Measurements from ENCODE around the gene HELZ.
A peak's percentile ranks its signal among the peaks of the same experiment; 100 is the strongest.
"Not testable (repeated sequence)": the region's sequence is repeated elsewhere in the genome, so short reads cannot be mapped to it uniquely, and the experiment has no call there.

Gene HELZ

DNA sequence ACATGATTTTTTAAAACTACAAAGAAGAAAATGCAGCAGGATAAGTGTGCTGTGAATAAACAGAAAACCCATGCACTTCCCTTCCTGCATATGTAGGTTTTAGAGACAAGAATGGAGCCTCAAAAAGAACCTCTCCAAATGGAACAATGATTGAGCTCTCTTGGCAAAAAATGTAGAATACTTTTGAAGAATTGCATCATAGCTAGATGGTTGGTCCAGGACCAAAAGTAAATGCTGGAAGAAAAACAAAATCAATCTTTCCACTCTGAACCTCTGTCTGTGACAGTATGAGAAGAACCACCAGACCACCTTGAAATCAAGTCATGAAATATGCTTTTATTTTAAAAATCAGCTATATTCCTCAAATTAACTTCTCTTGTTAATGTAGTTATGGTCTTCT is 17.5 kb downstream of the HELZ start:
- no peak for DNase-seq (ENCODE audit: low spot score)

DNA sequence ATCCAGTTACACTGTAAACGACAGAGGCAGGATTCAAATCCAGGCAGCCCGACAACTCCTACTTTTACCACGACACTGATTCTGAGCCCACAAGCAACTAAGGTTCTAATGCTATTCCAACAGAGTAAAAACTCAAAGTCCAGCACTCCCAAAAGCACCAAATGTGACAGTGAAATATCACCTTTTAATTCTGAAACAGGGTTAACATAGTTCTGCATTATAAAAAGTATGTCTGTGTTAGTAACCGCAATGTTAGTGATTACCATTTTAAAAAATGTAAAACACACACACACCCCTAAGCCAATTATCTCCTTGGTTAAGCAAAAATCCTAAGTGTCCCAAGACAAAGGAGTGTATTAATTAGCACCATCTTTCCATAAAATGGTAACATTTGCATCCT is 19.7 kb downstream of the HELZ start:
- no peak for DNase-seq (ENCODE audit: low spot score)

DNA sequence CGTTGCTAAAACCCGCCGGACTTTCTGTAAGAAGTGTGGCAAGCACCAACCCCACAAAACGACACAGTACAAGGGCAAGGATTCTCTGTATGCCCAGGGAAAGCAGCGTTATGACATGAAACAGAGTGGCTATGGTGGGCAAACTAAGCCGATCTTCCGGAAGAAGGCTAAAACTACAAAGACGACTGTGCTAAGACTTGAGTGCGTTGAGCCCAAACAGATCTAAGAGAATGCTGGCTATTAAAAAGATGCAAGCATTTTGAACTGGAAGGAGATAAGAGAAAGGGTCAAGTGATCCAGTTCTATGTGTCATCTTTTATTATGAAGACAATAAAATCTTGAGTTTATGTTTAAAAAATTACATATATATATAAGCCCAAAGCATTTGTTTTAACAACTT is 20.3 kb downstream of the HELZ start:
- DNase-seq (ENCODE audit: low spot score) = no peak

- peak; percentile 56 for DNase-seq (ENCODE audit: low spot score)
These were observed 21.1 kb downstream of the HELZ start for GRCh38 chr17:67223924-67224323.

DNA sequence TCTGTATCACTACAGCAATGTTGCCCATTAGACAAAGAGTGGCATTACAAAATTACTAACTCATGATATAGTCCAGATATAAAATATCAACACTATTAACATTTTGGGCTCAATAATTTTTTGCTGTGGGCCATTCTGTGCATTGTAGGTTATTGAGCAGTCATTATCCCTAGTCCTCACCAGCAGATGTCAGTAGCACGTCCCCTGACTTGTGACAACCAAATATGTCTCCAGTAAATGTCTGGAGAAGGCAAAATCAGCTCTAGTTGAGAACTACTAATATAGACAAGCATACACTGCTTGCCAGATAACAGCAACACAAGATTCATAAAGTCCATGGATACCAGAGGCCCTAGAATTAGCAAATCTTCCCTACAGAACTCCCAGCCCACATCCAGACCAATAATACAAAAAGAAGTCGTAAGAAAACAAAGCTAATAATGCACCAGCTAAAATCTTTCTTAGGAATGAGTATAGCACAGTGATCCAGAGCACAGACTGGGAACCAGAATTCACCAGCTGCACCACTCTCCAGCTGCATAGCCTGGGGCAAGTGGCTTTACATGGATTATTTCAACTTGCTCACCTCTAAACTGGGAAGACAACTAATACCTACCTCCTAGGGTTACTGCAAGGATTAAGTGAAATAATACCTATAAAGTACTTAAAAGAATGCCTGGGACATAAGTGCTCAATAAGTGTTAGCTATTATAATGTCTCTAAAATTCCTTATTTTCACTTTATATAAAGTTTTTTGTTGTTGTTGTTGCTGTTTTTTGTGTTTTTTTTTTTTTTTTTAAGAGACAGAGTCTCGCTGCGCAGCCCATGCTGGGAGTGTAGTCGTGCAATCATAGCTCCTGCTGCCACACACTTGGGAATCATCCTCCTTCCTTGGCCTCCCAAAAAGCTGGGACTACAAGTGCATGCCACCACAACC is 23.7 kb downstream of the HELZ start:
- DNase-seq (ENCODE audit: low spot score) = peak; percentile 71

GRCh38 chr17:67218385-67218950 is 26.5 kb downstream of the HELZ start:
- no peak for DNase-seq (ENCODE audit: low spot score)

DNA sequence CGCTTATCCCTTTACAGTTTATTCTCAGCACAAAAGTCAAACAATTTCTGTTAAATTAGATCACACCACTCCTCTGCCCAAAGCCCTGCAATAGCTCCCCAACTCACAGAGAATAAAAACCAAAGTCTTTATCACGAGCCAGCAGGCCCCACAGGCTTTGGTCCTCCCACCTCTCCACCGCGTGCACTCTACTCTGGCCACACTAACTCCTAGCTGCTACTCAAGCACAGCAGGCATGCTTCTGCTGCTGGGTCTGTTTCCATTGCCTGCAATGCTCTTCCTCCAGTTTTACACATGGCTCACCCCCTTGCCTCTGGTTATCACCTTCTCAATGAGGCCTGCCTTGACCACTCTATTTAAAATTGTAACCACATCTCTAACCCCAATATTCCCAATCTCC is 27.6 kb downstream of the HELZ start:
- DNase-seq (ENCODE audit: low spot score) = no peak

GRCh38 chr17:67216578-67217320 is 28.2 kb downstream of the HELZ start:
- no peak for DNase-seq (ENCODE audit: low spot score)

DNA sequence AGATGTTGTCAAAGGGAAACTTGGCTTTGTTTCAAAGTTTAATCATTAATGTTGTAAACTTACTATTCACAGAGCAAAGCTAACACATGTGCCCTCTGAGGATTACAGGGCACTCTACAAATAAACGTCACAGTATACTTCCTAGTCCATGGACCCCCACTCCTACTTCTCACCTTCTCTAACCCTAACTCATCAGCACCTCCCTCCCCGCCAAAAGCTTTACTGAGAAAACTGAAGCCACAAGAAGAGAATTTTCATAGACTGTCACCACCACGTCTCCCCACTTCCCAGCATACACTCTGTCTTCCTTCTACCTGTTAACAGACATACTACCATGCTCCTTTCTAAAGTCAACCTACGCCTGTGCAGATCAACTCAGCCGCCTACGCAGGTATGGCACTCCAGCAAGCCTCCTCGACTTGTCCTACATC is 29.0 kb downstream of the HELZ start:
- no peak for DNase-seq (ENCODE audit: low spot score)

- DNase-seq (ENCODE audit: low spot score) = no peak
These were observed 32.1 kb downstream of the HELZ start for GRCh38 chr17:67212714-67213417.

DNA sequence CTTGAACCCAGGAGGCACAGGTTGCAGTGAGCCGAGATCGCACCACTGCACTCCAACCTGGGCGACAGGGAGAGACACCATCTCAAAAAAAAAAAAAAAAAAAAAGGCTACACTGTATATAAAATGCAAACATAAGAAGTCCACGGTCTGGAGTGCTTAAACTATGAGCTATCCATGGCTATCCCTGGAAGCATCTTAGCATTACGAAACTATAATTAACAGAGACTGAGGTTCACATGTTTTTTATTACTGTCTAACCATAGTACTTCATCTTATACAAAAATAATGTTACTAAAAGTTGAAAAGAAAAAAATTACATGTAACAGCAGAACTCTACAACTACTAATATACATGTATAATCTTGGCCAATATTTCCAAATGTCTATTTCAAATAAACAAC is 32.8 kb downstream of the HELZ start:
- DNase-seq (ENCODE audit: low spot score) = no peak

DNA sequence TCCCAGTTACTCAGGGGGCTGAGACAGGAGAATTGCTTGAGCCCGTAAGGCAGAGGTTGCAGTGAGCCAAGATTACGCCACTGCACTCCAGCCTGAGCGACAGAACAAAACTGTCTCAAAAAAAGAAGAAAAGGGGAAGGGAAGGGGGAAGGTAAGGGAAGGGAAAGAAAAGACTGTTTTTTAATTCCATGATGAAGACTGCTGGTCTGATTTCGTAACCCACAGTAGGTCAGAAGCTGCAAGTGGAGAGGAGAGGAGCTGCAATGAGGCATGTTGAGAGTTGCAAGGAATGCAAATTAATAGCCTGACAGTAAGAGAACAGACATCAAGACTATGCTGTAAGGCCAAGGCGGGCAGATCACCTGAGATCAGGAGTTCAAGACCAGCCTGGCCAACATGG is 33.3 kb downstream of the HELZ start:
- DNase-seq (ENCODE audit: low spot score) = no peak

- DNase-seq (ENCODE audit: low spot score) = no peak
These were observed 34.1 kb downstream of the HELZ start for GRCh38 chr17:67210915-67211314.

DNA sequence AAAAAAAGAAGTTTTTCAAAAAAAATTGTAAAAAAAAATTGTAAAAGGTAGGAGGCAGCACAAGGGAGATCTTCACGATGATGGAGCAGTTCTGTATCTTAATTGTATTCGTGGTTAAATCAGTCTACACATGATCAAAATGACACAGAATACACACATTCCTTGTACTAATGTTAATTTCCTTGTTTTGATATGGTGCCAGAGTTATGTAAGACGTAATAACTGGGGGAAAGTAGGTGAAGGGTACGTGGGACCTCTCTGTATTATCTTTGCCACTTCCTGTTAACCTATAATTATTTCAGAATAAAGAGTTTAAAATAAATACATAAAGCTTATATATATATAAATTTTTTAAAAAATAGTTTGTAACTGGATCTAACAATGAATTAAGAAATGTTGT is 36.8 kb downstream of the HELZ start:
- no peak for DNase-seq (ENCODE audit: low spot score)

GRCh38 chr17:67203818-67204217 is 41.2 kb downstream of the HELZ start:
- DNase-seq (ENCODE audit: low spot score) = no peak

DNA sequence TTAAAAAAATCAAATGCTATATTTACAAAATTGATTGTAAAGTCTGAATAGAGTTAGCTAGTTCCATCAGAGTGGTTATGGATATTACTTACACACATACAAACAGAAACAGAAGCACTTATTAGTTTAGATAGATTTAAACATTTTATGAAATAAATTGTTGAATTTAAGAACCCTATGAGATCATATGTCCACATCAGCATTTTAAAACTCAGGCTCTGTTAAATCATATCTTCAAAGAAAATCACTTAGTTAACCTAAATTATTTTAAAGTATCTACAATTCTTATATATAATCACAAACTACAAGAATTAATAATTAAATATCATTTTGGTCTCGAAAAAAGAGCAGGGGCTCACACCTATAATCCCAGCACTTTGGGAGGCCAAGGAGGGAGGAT is 42.5 kb downstream of the HELZ start:
- no peak for DNase-seq (ENCODE audit: low spot score)

- peak; percentile 68 for DNase-seq (ENCODE audit: low spot score)
These were observed 44.2 kb downstream of the HELZ start for GRCh38 chr17:67200727-67201301.

DNA sequence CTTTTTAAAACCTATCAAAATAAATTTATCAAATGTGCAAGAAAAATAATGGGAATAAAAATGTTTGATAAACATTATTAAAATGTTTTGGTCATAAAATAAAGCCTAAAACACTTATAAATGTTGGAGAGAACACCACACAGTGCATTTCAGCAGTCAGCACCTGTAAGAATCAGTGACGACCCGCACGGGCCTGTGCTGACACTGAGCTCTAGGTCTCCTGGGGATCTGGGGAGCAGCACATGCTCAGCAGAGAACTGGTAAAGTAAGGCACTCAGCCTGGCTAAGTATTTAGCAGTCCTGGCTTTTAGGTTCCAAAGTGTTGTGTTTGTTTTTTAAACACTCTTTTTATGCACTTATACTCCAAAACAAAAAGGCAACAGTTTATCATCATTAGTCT is 46.9 kb downstream of the HELZ start:
- peak; percentile 48 for DNase-seq (ENCODE audit: low spot score)

GRCh38 chr17:67197023-67197422 is 48.0 kb downstream of the HELZ start:
- not testable (repeated sequence) for DNase-seq (ENCODE audit: low spot score)

DNA sequence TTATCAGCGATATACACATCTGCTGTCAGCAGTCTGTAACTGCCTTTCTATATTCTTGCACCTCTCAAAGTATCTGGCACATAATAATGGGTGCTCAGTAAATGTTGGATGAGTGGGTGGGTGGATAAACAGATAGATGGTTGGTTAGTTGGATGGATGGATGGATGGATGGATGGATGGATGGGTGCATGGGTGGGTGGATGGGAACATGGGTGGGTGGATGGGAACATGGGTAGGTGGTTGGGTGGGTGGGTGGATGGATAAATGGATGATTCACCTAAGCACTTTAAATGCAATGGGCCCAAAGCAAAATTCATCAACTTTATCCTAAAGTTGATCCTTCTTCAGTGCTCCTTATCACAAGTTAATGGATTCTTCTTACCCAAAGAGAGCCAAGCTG is 48.6 kb downstream of the HELZ start:
- DNase-seq (ENCODE audit: low spot score) = no peak

DNA sequence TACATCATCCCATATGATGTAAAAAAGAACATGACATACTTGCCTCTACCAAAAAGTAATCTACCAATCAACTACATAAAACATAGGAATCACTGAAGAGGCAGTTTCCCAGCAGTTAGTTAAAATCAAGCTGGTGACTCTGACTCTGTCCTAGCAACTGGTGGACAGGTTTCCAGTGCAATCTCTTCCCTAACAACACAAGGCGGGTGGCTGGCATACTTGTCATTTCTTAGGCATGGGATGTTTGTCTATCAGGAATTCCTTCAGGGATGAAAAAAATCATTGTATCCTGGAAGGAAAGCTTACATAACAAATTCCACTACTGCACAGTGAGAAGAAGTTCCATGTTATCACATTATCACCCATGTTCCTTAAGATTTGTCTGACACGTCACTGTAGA is 50.9 kb downstream of the HELZ start:
- no peak for DNase-seq (ENCODE audit: low spot score)

- no peak for DNase-seq (ENCODE audit: low spot score)
These were observed 57.1 kb downstream of the HELZ start for GRCh38 chr17:67187927-67188326.
